Psoas muscle (tissue), 8 donors: ENCODE results near the gene KCNAB1. TPM values are rescaled to one million over a fixed set of nuclear protein-coding genes. Genes with fewer than 3 reads are reported as not detected.

Experiments used
- ATAC-seq, 4 donors: fragments of 200-7000 bp; cut with Tn5 transposase; one replicate each; pipeline ENCODE4 v1.9.1; 2020; ENCODE audit warnings: moderate library complexity in 3 of 4, mild to moderate bottlenecking in 2 of 4
- DNase-seq, 2 donors: peaks; one replicate each; pipeline ENCODE4 v3.0.0-alpha.2; 2020
- H3K27ac ChIP-seq: fragments of 200-600 bp; one replicate; pipeline ENCODE4 v1.8.0; 2022
- H3K27me3 ChIP-seq, 3 donors: fragments of 200-600 bp in 1 of 3; one replicate each; pipeline versions ENCODE4 v1.6.1 to v1.8.0; 2013 to 2022; ENCODE audit warnings: low read length in 2 of 3, mild to moderate bottlenecking in 2 of 3, moderate library complexity in 1 of 3; ENCODE audit not compliant: insufficient read depth in 3 of 3
- H3K36me3 ChIP-seq, 2 donors: fragments of 200-600 bp in 1 of 2; one replicate each; pipeline versions ENCODE4 v1.6.1 to v1.8.0; 2013 to 2022; ENCODE audit warnings: low read depth in 1 of 2, mild to moderate bottlenecking in 1 of 2, moderate library complexity in 1 of 2; ENCODE audit not compliant: insufficient read depth in 1 of 2
- H3K4me1 ChIP-seq: fragments of 200-600 bp; one replicate; pipeline ENCODE4 v1.8.0; 2022
- H3K4me3 ChIP-seq: fragments of 200-600 bp; one replicate; pipeline ENCODE4 v1.8.0; 2022; ENCODE audit warnings: mild to moderate bottlenecking
- H3K9me3 ChIP-seq: fragments of 200-600 bp; one replicate; pipeline ENCODE4 v1.8.0; 2022
- CTCF ChIP-seq: fragments of 200-600 bp; IDR thresholded peaks from one replicate; pipeline ENCODE4 v1.8.0; 2022; ENCODE audit warnings: antibody characterized with exemption
- WGBS, 3 donors: extraction: QIAGEN DNeasy Blood & Tissue Kit; methylation state at CpG; one replicate each; pipeline versions ENCODE4 v1.1.6 to v1.1.7; 2013; 5-methylcytosine and 5-hydroxymethylcytosine counted together
- intact Hi-C, 2 donors: fragments of 100-400 bp; cut with DNase I; formaldehyde crosslinking; loops; one replicate each; pipeline versions ENCODE4 v1.11.0 to v1.14.2; 2022
- polyA plus RNA-seq, 3 donors: library from polyadenylated mRNA; stranded (reverse); fragments of 200-250 nt; gene quantifications; one replicate each; pipeline ENCODE4 v1.2.3, GENCODE V29; 2013
- total RNA-seq, 4 donors: library from RNA; stranded (reverse); fragmentation: NEBNext Ultra II Directional in 2 of 4; extraction: Animal tissue kit (Norgen Biotek cat#: 25700) in 2 of 4; gene quantifications; one replicate each; pipeline versions ENCODE4 v1.2.1 to v1.2.4, GENCODE V29; 2021 to 2023
- donor health status: healthy with polysubstance abuse.
- donor health status: DM: no; HTN: no; CAD: no; lungs with moderate emphysema.
- donor health status: Bipolar disorder and iron deficiency.
- donor health status: healthy.
- donor health status: DM: yes; HTN: yes; CAD: no.
- donor health status: DM: no; HTN: no; CAD: no.
- donor health status: DM: no; HTN: no; CAD: no.
- donor health status: DM: yes; HTN: yes; CAD: no.

The KCNAB1 gene
- total and polyA plus RNA-seq, 7 donors = 0.66 to 3.1 (median 0.91) TPM

GRCh38 chr3:156180077-156180476 is 59.7 kb downstream of the KCNAB1 start:
- TF ChIP-seq CTCF = no peak
- DNase-seq (no peak), ATAC-seq (no peak)
- Histone ChIP-seq H3K27me3 (no peaks in the 10 kb centered on the region), H3K4me1 (no peaks in the 10 kb centered on the region), H3K4me3 (no peak overlapping the region), H3K36me3 (no peaks in the 10 kb centered on the region), H3K9me3 (no peaks in the 10 kb centered on the region), H3K27ac (no peak overlapping the region)
- intact Hi-C loops = no loop called here

DNA sequence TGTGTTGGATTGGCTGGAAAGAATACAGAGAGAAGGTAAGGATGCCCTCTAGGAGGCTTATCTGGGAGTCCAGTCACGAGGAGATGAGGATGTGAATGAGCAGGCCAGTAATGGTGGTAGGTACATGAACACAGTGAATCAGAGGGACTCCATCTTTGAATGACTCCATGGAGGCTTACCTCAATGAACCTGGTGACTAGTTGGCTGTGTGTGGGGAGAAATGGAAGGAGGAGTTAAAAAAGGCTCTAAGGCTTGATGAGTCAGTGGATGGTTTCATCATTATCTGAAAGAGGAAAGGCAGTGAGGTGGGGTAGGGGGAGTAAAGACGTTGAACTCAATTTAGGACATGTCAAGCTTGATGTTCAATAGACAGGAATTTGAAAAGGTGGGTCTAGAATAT is 61.1 kb downstream of the KCNAB1 start:
- ATAC-seq = no peak
- Histone ChIP-seq H3K36me3 (no peaks in the 10 kb centered on the region), H3K27me3 (no peaks in the 10 kb centered on the region), H3K4me3 (no peak overlapping the region), H3K27ac (no peak overlapping the region), H3K9me3 (no peaks in the 10 kb centered on the region), H3K4me1 (no peaks in the 10 kb centered on the region)
- WGBS, 3 donors = 77 to 80% (median 80%) methylated on average over 2 of the region's 2 CpGs
- no peak for TF ChIP-seq CTCF
- no peak for DNase-seq
- intact Hi-C loops = no loop called here

DNA sequence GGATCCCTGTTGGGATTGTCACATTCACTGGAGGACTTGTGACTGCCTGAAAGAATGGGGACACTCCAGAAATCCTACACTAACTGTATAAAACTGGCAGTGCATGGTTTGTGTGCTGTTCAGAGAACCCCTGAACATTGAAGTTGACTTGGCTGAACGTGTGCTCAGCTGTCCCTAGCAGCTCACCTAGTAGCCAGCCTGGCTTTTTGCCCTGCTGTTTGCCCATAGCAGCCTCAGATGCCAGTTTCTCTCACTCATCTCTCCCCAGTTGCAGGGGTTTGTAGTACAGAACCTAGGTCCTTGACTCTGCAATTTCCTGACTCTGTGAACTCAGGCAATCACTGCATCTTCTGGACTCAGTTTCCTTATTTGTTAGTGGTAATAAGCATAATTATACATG is 63.0 kb downstream of the KCNAB1 start:
- Histone ChIP-seq H3K27ac (no peak overlapping the region), H3K9me3 (no peaks in the 10 kb centered on the region), H3K4me3 (no peak overlapping the region), H3K36me3 (no peaks in the 10 kb centered on the region), H3K27me3 (no peaks in the 10 kb centered on the region), H3K4me1 (no peaks in the 10 kb centered on the region)
- 7 to 19% (median 12%) methylated on average over 1 of the region's 1 CpG for WGBS, 3 donors
- DNase-seq (no peak), ATAC-seq (no peak)
- no peak for TF ChIP-seq CTCF
- intact Hi-C loops = no loop called here

- ATAC-seq (no peak), DNase-seq (no peak)
- no peak for TF ChIP-seq CTCF
- H3K4me1 ChIP-seq = no peaks in the 10 kb centered on the region
- no peaks in the 10 kb centered on the region for H3K9me3 ChIP-seq
- no peak overlapping the region for H3K27ac ChIP-seq
- H3K4me3 ChIP-seq = no peak overlapping the region
- intact Hi-C loops = no loop called here
- WGBS, 3 donors = 77 to 84% (median 79%) methylated on average over 1 of the region's 1 CpG
- no peaks in the 10 kb centered on the region for H3K36me3 ChIP-seq
- H3K27me3 ChIP-seq = no peaks in the 10 kb centered on the region
Observed at GRCh38 chr3:156184156-156184555, 63.8 kb downstream of the KCNAB1 start.

GRCh38 chr3:156187146-156187769 is 66.9 kb downstream of the KCNAB1 start:
- intact Hi-C loops = no loop called here
- DNase-seq = no peak
- no peak overlapping the region for H3K27ac ChIP-seq
- WGBS, 3 donors = 80 to 90% (median 89%) methylated on average over 2 of the region's 2 CpGs
- H3K9me3 ChIP-seq = no peaks in the 10 kb centered on the region
- no peak overlapping the region for H3K4me3 ChIP-seq
- H3K36me3 ChIP-seq = no peaks in the 10 kb centered on the region
- ATAC-seq = no peak
- H3K4me1 ChIP-seq = no peaks in the 10 kb centered on the region
- no peaks in the 10 kb centered on the region for H3K27me3 ChIP-seq
- no peak for TF ChIP-seq CTCF
